HepG2 (cell line): ENCODE data around the gene VEZF1. TPM values are rescaled to one million over a fixed set of nuclear protein-coding genes. Genes with fewer than 3 reads are reported as not detected.

Experiments used
- ARID2 ChIP-seq: sonication (generic); formaldehyde crosslinking; IDR thresholded peaks from 2 replicates; pipeline ENCODE4 v1.8.1; 2022; ENCODE audit warnings: mild to moderate bottlenecking, missing genetic modification reagents, borderline replicate concordance
- ATF7-NPFF ChIP-seq: sonication (generic); formaldehyde crosslinking; IDR thresholded peaks from 2 replicates; pipeline ENCODE4 v1.8.1; 2023; ENCODE audit warnings: mild to moderate bottlenecking, low read depth, missing genetic modification reagents, moderate library complexity
- CHCHD3 ChIP-seq: sonication (generic); formaldehyde crosslinking; IDR thresholded peaks from 2 replicates; pipeline ENCODE4 v1.8.0; 2022; ENCODE audit warnings: mild to moderate bottlenecking, missing genetic modification reagents, moderate library complexity
- GPBP1L1 ChIP-seq: sonication (generic); formaldehyde crosslinking; IDR thresholded peaks from 2 replicates; pipeline ENCODE4 v1.5.0; 2020; ENCODE audit warnings: mild to moderate bottlenecking, missing genetic modification reagents
- KLF16 ChIP-seq, 2 experiments: sonication (generic) in 1 of 2; formaldehyde crosslinking in 1 of 2; IDR thresholded peaks; 2 replicates each; pipeline versions ENCODE4 v1.6.1 to v1.8.0; 2016 to 2023; ENCODE audit warnings: missing genetic modification reagents in 2 of 2, missing compliant biosample characterization in 1 of 2
- MEF2D ChIP-seq: sonication (generic); formaldehyde crosslinking; IDR thresholded peaks from 2 replicates; pipeline ENCODE4 v1.5.1; 2020; ENCODE audit warnings: mild to moderate bottlenecking, missing genetic modification reagents
- NFE2L1 ChIP-seq: sonication (generic); formaldehyde crosslinking; IDR thresholded peaks from 2 replicates; pipeline ENCODE4 v1.4.0; 2020; ENCODE audit warnings: missing genetic modification reagents, mild to moderate bottlenecking, borderline replicate concordance
- PCBP2 ChIP-seq: fragments of 200-400 bp; formaldehyde crosslinking; optimal IDR thresholded peaks from 2 replicates; pipeline ENCODE3; 2018; ENCODE audit warnings: low read length, low read depth; ENCODE audit not compliant: poor library complexity, severe bottlenecking
- REST ChIP-seq, 2 experiments: IDR thresholded peaks; 2 replicates each; pipeline ENCODE4 v1.6.1; 2011 to 2012; ENCODE audit warnings: low read length in 2 of 2, borderline replicate concordance in 1 of 2, low read depth in 1 of 2, mild to moderate bottlenecking in 1 of 2, moderate library complexity in 1 of 2
- ZBTB2 ChIP-seq: sonication (generic); formaldehyde crosslinking; IDR thresholded peaks from 2 replicates; pipeline ENCODE4 v1.8.0; 2022; ENCODE audit warnings: low read depth, missing genetic modification reagents
- ZBTB20 ChIP-seq: sonication (generic); formaldehyde crosslinking; IDR thresholded peaks from 2 replicates; pipeline ENCODE4 v1.8.1; 2023; ENCODE audit warnings: missing genetic modification reagents, low read depth, mild to moderate bottlenecking, borderline replicate concordance
- ZBTB25 ChIP-seq: IDR thresholded peaks from 2 replicates; pipeline ENCODE4 v1.6.1; 2018; ENCODE audit warnings: missing genetic modification reagents
- ZFP36L1 ChIP-seq: sonication (generic); formaldehyde crosslinking; IDR thresholded peaks from 2 replicates; pipeline ENCODE4 v1.8.0; 2022; ENCODE audit warnings: mild to moderate bottlenecking, missing genetic modification reagents, moderate library complexity
- ZNF274 ChIP-seq: sonication (generic); formaldehyde crosslinking; IDR thresholded peaks from 2 replicates; pipeline ENCODE4 v1.5.1; 2020; ENCODE audit warnings: mild to moderate bottlenecking, missing genetic modification reagents
- ZNF589 ChIP-seq: sonication (generic); formaldehyde crosslinking; conservative IDR thresholded peaks from 2 replicates; pipeline ENCODE4 v1.8.0; 2022; ENCODE audit warnings: mild to moderate bottlenecking, moderate library complexity, missing genetic modification reagents
- ZNF652 ChIP-seq: IDR thresholded peaks from 2 replicates; pipeline ENCODE4 v1.6.1; 2016; ENCODE audit warnings: low read depth, borderline replicate concordance
- ZNF773 ChIP-seq: sonication (generic); formaldehyde crosslinking; IDR thresholded peaks from 2 replicates; pipeline ENCODE4 v1.4.0; 2020; ENCODE audit warnings: missing genetic modification reagents, borderline replicate concordance
- ZXDC ChIP-seq: sonication (generic); formaldehyde crosslinking; IDR thresholded peaks from 2 replicates; pipeline ENCODE4 v1.5.0; 2020; ENCODE audit warnings: mild to moderate bottlenecking, missing genetic modification reagents
- polyA plus RNA-seq, 8 experiments: library from polyadenylated mRNA; depleted of rRNA in 3 of 8; stranded (reverse) in 7 of 8; unstranded in 1 of 8; fragments of >200 nt; fragmentation: Illumina TruSeq in 4 of 8; extraction: Trizol in 4 of 8; gene quantifications; 2 replicates each; pipeline versions ENCODE4 v1.2.1 to v1.2.3, GENCODE V29; 2011 to 2016; ENCODE audit warnings: low read depth in 4 of 8, missing spikeins in 1 of 8, mixed read lengths in 1 of 8; ENCODE audit not compliant: insufficient read depth in 1 of 8
- total RNA-seq, 5 experiments: library from RNA; depleted of rRNA; stranded (reverse); fragments of >200 nt; fragmentation: Illumina TruSeq; extraction: Trizol; gene quantifications; 2 replicates each; pipeline ENCODE4 v1.2.3, GENCODE V29; 2016; ENCODE audit warnings: low read depth in 1 of 5

VEZF1 gene
- total and polyA plus RNA-seq, 2 of the 13 experiments (the other 11 are each of a cell fraction or from before 2014, with no cell fraction given): 45.9 to 49.7 TPM

- TF ChIP-seq GPBP1L1 (CRISPR knock-in tag) (no peak), PCBP2 (no peak), REST (IDR thresholded peaks at IDR 0.05; ENCODE audit: borderline replicate concordance in 1 of 2, low read depth in 1 of 2, low read length in 2 of 2) (no peak), ZBTB20 (CRISPR knock-in tag) (no peak; the same call in 1 of the 2 replicates), ATF7-NPFF (CRISPR knock-in tag) (no peak; the same call in 1 of the 2 replicates), ZNF773 (CRISPR knock-in tag) (no peak), KLF16 (CRISPR knock-in tag; IDR thresholded peaks at IDR 0.05) (peak in 1 of 2 experiments; percentile 20; a peak in 1 of 4 replicates), ARID2 (CRISPR knock-in tag) (peak; percentile 70; the same call in 1 of the 2 replicates), ZBTB25 (CRISPR knock-in tag) (peak; percentile 78; the same call in 1 of the 2 replicates), ZNF589 (no peak), NFE2L1 (no peak), ZXDC (CRISPR knock-in tag) (no peak), CHCHD3 (CRISPR knock-in tag) (peak; percentile 67; the same call in 1 of the 2 replicates), ZBTB2 (peak; percentile 97), ZNF274 (peak; percentile 84; the same call in 1 of the 2 replicates), ZFP36L1 (no peak), ZNF652 (CRISPR knock-in tag) (no peak), MEF2D (CRISPR knock-in tag) (no peak)
These were observed at the start of gene VEZF1 (continued) for GRCh38 chr17:57987581-57988300.
